GM18907 (cell line): ENCODE measurements around the gene PAF1.

ENCODE experiments used
- ATAC-seq: cut with Tn5 transposase; IDR thresholded peaks from one replicate; pipeline ENCODE4 v1.9.1; 2021; ENCODE audit warnings: mild to moderate bottlenecking, moderate library complexity; ENCODE audit not compliant: unreplicated experiment

The PAF1 gene

GRCh38 chr19:39417463-39418181 lies 26.7 kb upstream of the PAF1 start:
- no peak for ATAC-seq

- ATAC-seq: no peak
Measured at GRCh38 chr19:39416152-39417120, 25.5 kb upstream of the PAF1 start.

- no peak for ATAC-seq
Measured at GRCh38 chr19:39415111-39416046, 24.5 kb upstream of the PAF1 start.

GRCh38 chr19:39413911-39414608 lies 23.2 kb upstream of the PAF1 start:
- ATAC-seq: no peak

- no peak for ATAC-seq
Measured at GRCh38 chr19:39413272-39413910, 22.5 kb upstream of the PAF1 start.

GRCh38 chr19:39412867-39413271 lies 22.0 kb upstream of the PAF1 start:
- ATAC-seq: no peak

GRCh38 chr19:39412100-39412866 lies 21.4 kb upstream of the PAF1 start, which contains the start of gene PLEKHG2:
PLEKHG2 (plus strand) TSS chr19:39412669; CDS start chr19:39414087, 1,418 bp downstream.
- ATAC-seq: peak; percentile 66

- peak; percentile 28 for ATAC-seq
Measured at GRCh38 chr19:39411832-39412099, 20.9 kb upstream of the PAF1 start.

- no peak for ATAC-seq
Measured at GRCh38 chr19:39411081-39411831, 20.4 kb upstream of the PAF1 start.

- no peak for ATAC-seq
Measured at GRCh38 chr19:39410831-39411080, 19.9 kb upstream of the PAF1 start.

- ATAC-seq: peak; percentile 20
Measured at GRCh38 chr19:39410017-39410830, 19.3 kb upstream of the PAF1 start.

- ATAC-seq: no peak
Measured at GRCh38 chr19:39409208-39410016, 18.5 kb upstream of the PAF1 start.

GRCh38 chr19:39408392-39409207 lies 17.7 kb upstream of the PAF1 start:
- no peak for ATAC-seq

- no peak for ATAC-seq
Measured at GRCh38 chr19:39407660-39408391, 16.9 kb upstream of the PAF1 start.

GRCh38 chr19:39407410-39407659 lies 16.4 kb upstream of the PAF1 start:
- ATAC-seq: no peak
